NCI-H1417 treated with DMSO at 0.1 percent for 48 hours (cell line): Measurements from ENCODE around the gene LBR.
"Not testable (repeated sequence)": the region's sequence is repeated elsewhere in the genome, so short reads cannot be mapped to it uniquely, and the experiment has no call there.

ENCODE experiments used
- DNase-seq: peaks from one replicate; lab custom pipeline; 2025; lab: John Stamatoyannopoulos, UW

LBR gene

DNA sequence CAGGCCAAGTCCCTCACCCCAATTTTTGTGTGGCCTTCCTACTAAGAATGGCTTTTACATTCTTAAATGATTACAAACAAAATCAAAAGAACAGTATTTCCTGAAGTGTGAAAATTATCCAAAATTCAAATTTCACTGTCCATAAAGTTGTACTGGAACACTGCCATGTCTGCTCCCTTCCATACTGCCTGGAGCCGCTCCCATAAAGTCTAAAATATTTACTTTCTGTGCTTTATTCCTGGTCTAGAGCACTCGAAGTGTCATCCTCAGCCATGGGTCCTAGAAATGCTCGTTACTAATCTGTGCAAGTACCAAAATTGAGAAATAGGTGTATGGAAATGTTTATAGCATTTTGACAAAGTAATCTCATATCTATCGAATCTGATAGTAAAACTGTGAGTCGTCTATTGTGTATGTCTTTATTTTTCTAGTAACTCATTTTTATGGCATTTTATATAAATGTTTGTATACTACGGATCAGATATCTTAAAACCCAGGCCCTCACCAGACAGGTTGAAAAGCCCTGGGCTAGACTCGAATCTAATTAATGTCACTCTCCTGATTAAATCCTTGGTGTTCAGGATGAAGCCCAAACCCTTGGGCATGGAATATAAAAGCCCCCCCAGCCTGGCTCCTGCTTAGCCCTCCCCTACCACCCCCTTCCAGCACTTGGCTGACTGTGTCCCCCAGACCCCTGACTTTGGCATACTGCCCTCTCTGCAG is 4.9 kb downstream of the LBR start:
- no peak for DNase-seq

DNA sequence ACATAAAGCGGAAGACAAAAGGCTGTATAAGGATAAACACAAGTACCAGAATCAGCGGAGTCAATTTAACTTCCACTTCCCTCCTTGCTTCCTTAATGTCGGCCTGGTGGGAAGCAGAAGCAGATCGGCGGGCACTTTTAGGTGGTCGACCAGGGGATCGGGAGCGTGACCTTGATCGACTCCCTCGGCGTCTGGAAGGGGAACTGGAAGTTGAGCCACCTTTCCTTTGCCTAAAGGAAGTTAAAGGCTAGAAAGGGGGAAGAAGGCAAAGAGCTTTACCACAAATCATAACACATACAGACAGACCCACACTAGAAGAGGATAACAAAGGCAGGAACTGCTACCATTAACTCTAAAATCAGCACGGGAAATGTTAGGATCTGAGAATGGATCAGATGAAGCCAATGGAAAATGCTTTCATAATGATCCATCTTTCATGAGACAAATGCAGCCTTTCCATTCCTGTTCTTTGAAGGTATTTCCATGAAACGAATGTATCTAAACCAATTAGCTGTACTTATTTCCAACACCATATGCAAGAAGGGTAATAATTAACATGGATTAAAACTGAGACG is 5.7 kb downstream of the LBR start:
- no peak for DNase-seq

DNA sequence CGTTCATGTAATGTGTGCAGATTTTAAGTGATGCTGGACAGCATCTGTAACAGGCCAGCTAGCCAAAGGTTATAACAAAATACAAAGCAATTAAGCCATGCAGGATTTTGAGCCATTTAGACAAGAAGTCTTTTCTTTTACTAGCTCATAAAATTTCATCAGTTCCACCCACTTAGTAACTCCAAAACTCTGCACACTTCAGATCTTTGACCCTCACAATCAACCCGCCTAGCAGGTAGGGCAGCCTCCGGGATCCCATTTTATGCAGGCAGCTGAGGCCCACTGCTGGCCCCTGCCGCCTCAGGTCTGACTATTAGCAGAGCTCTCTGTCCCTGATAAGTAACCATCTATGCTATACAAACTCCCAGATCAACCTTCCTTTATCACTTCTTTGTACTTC is 9.2 kb downstream of the LBR start:
- no peak for DNase-seq

GRCh38 chr1:225418059-225418458 is 9.8 kb downstream of the LBR start:
- no peak for DNase-seq

DNA sequence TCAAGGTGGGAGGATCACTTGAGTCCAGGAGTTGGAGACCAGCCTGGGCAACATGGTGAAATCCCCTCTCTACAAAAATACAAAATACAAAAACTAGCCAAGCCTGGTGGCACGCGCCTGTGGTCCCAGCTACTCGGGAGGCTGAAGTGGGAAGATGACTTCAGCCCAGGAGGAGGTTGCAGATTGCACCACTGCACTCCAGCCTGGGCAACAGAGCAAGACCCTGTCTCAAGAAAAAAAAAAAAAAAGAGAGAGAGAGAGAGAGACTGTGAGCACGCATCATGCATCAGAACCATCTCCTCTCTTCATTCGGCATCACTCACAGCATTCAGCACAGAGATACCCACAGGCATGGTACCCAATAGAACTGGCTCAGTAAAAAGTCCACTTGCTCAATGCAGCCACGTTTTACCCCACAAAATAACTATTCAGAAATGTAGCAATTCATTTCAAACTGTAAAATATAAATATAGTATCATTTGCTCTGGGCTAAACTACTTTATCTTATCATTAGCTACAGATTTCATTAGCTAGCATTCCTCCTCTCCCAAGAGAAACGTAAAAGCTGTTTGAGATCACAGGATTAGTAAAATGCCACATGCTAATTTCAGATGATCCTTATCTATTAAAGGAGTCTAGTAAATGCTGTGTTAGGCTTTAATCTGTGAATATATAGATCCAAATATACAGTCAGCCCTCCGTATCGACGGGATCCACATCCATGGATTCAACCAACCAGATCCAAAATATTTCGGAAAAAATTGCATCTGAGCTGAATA is 11.7 kb downstream of the LBR start:
- DNase-seq = no peak

GRCh38 chr1:225415307-225415706 is 12.5 kb downstream of the LBR start:
- DNase-seq = no peak

GRCh38 chr1:225413708-225414375 is 14.0 kb downstream of the LBR start:
- no peak for DNase-seq

GRCh38 chr1:225412803-225413351 is 15.0 kb downstream of the LBR start:
- no peak for DNase-seq

GRCh38 chr1:225412321-225412720 is 15.5 kb downstream of the LBR start:
- DNase-seq = no peak

DNA sequence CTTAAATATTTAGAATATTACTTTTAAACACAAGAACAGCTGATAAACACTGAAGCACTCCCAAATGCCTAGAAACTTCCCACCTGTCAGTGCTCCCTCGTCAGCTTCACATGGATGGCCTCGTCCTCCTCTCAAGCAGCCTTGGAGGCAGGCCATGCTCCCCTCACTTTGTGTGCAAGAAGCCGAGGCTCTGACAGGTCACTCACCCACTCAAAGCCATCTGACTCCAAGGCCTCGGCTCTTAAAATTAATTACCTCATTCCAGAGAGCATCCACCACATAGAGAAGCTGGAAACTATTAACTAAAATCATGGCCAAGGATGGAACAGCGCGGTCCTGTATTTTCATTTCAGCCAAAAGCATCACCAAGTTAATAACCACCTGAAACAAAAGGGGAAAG is 17.8 kb downstream of the LBR start:
- DNase-seq = no peak

- no peak for DNase-seq
Observed at GRCh38 chr1:225409051-225409450, 18.8 kb downstream of the LBR start.

DNA sequence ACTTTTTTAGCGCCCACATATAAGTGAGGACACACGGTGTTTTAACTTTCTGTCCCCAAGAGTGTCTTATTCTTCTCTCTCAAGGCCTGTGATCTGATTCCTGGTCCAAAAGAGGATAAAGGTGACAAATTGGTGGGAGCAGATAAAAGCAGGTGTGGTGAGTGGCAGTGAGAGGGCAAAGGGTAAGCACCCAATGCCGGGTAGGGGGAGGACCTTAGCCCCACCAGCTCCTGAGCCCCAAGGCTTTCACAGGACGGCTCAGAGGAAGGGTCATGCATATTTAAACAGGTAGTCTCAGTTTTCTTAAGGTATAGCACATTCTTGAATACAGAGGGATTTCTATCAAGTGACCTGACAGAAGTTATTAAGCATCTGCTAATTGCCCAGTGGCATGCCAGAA is 19.6 kb downstream of the LBR start:
- no peak for DNase-seq

GRCh38 chr1:225407755-225408154 is 20.1 kb downstream of the LBR start:
- DNase-seq = no peak

DNA sequence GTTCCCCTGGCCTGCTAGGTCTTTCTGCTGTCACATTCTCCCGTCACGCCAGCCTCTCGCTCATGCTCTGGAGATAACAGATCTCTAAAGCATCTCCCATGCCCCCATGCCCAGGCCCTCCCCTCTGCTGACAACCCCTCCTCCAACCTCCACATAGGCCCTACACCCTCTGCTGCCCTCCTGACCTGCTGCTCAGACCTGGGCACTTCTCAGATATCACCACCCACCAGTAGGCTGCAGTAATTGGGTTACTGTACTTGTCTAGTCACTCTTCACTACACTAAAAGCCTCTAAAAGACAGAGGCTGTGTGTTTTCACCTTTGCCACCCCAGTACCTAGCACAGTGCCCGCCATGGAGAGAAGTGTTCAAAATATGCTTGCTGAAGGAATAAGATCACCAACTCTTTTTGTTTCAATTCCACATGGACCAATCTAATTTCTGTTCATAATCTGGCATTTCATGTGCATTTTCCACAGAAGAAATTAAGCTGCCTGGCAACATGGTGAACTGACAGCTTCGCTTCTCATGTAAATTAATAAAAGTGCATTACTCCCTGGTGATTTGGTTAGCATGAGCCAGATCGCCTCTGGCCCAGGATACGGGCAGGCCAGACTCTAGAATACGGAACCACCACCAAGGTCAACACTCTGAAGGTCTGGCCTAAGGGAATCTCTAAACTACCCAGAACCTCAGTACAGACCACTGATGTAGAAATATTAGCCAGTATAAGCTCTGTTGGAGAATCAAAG is 20.7 kb downstream of the LBR start:
- no peak for DNase-seq

DNA sequence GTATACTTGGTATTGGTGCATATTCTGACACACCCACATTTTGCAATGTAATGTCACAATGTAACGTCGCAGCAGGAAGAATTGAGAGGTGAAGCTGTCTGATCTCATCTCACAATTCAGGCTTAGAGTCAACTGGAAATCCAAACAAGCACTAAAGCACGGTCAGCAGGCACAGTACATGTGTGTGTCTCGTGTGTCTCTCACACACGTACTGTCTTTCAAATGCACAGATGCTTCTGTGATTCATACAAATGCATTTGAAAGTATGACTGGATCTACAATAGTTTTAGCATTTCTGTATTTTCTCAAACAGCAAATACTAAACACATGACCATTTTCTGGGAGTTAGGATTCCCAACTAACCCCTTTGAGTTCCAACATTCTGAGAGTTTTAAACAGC is 26.9 kb downstream of the LBR start:
- no peak for DNase-seq

DNA sequence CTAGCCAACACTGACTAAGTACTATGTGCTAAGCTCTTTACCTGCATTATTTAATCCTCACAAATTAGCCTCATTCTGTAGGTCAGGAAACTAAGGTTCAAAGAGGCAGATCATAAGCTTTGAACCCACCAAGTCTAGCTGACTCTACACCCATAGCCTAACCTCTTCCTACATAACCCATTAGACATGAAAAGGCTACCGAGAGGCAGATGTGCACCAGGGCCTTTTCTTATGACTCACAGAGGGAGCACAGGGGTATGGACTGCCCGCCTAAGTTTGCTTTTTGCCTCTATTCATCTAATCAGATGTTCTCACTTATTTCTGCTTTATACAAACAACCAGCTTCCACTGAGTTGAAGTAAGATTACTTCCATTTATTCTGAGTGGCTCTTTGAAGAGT is 31.5 kb downstream of the LBR start:
- DNase-seq = no peak

DNA sequence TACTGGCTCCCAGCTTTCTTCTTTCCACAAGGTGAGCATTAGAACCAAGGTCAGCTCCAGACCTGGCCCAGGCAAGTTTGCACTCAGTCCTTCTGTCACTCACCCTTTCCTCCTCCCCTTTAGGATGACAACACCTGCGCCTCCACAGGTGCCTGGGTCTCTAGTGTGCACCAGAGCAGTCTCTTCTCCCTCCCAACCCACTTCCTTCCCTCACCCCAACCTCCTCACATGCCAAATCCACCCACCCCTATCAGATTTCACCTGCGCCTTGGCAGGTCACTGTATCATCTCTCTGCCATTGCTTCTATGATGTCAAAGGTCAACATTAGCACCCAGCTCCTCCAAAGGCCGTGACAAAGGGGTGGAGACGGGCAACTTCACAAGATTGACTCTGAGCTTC is 38.0 kb downstream of the LBR start:
- no peak for DNase-seq

DNA sequence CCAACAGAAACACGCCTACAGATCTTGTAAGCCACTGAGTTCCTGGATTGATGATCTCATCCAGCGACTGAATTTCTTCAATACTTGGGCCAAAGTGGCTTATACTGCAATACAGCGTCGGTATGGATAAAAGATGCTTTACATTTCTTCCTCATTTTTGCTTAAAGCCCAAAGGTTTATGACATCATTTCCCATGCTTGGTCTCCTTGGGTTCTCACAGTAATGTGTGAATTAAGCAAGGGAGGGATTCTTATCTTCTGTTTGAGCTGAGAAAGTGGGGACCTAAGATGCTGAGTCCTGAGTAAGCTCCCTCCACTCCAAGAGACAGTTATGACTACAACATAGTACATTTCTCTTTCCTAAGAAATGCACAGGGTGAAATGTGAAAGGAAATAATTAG is 39.5 kb downstream of the LBR start:
- no peak for DNase-seq

DNA sequence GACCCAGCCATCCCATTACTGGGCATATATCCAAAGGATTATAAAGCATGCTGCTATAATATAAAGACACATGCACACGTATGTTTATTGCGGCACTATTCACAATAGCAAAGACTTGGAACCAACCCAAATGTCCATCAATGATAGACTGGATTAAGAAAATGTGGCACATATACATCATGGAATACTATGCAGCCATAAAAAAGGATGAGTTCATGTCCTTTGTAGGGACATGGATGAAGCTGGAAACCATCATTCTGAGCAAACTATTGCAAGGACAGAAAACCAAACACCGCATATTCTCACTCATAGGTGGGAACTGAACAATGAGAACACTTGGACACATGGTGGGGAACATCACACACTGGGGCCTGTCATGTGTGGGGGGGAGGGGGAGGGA is 41.0 kb downstream of the LBR start:
- DNase-seq = not testable (repeated sequence)

DNA sequence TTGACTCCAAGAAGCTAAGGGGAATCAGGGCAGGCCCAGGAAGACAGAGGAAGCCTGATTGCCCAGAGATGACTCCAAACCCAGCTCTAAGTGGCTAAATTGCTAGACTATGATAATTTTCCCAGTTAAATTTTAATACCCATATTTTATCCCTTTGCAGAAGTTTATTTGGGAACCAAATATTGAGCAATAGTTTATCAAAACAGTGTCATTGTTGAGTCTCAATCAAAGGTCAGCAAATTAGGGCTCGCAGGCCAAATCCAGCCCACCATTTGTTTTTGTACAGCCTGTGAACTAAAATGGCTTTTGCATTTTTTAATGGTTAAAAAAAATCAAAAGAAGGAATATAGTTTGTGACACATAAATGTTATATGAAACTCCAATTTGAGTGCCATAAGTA is 47.1 kb downstream of the LBR start:
- DNase-seq = no peak

DNA sequence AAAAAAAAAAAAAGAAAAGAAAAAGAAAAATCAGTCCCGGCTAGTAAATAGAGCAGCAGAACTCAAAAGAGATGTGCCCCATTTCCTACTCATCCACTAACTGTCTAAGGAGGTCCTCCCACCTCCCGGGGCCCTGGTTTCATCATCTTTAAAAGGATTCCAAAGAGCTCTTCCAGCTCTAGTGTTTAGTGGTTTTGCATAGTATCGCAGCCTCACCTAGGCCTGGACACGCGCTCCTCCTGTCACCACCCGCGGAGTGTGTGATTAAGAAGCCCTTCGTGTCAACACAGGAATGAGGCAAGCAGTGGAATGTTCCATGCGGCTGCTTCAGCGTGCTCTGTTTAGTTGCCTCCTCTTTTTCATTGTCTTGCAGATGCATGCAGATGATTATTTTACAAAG is 49.0 kb downstream of the LBR start:
- DNase-seq = no peak

- no peak for DNase-seq
Observed at GRCh38 chr1:225374996-225375395, 52.8 kb downstream of the LBR start.
